ENCODE results near the gene E4F1. TPM values are rescaled to one million over a fixed set of nuclear protein-coding genes. Genes with fewer than 3 reads are reported as not detected.

The E4F1 gene
- total RNA-seq, 1 experiment from 2014 or later: 49.0 TPM

GRCh38 chr16:2179107-2179501 lies 44.3 kb upstream of the E4F1 start:
- no peaks in the 10 kb centered on the region for H3K27me3 ChIP-seq (ENCODE audit: low read length)
- TF ChIP-seq CTCF (conservative IDR thresholded peaks at IDR 0.05; ENCODE audit: low read depth, low read length) (no peak), EZH2 (IDR thresholded peaks at IDR 0.05; ENCODE audit: low read length, unreplicated experiment) (no peak), EZH2phosphoT487 (IDR thresholded peaks at IDR 0.05; ENCODE audit: borderline replicate concordance, low read length) (no peak)
- ChIA-PET POLR2A (ENCODE audit: unreplicated experiment) (no interaction called here), CTCF (no interaction called here)
- no TSS peak for BruUV-seq (replicated peaks)
- H3K4me1 ChIP-seq (ENCODE audit: insufficient read depth, low read length): no peaks in the 10 kb centered on the region
- H3K36me3 ChIP-seq (ENCODE audit: low read depth, low read length): no peaks in the 10 kb centered on the region
- no peak overlapping the region for H3K4me3 ChIP-seq (ENCODE audit: low read length)
- H3K4me2 ChIP-seq (ENCODE audit: low read length): no peak overlapping the region
- ATAC-seq: no peak
- no peaks in the 10 kb centered on the region for H4K20me1 ChIP-seq (ENCODE audit: low read length)
- H3F3A ChIP-seq (ENCODE audit: low read length, unreplicated experiment): no peaks in the 10 kb centered on the region
- no peak overlapping the region for H3K27ac ChIP-seq (ENCODE audit: low read length)
- H3K9me2 ChIP-seq (replicated peaks; ENCODE audit: low read length): no peaks in the 10 kb centered on the region
- H3K9ac ChIP-seq (ENCODE audit: low read length): no peak overlapping the region
- intact Hi-C loops (cut with micrococcal nuclease): no loop called here
- no peak overlapping the region for H2AFZ ChIP-seq (ENCODE audit: low read length)
- no peaks in the 10 kb centered on the region for H3K79me2 ChIP-seq (ENCODE audit: low read length)
- DNase-seq: no peak
- H3K9me3 ChIP-seq (ENCODE audit: low read length): no peaks in the 10 kb centered on the region

GRCh38 chr16:2179576-2179975 lies 43.8 kb upstream of the E4F1 start:
- DNase-seq: no peak
- TF ChIP-seq EZH2phosphoT487 (IDR thresholded peaks at IDR 0.05; ENCODE audit: borderline replicate concordance, low read length): no peak
- TF ChIP-seq EZH2 (IDR thresholded peaks at IDR 0.05; ENCODE audit: low read length, unreplicated experiment): no peak
- no peak for TF ChIP-seq CTCF (conservative IDR thresholded peaks at IDR 0.05; ENCODE audit: low read depth, low read length)
- Histone ChIP-seq H4K20me1 (ENCODE audit: low read length) (no peaks in the 10 kb centered on the region), H3K36me3 (ENCODE audit: low read depth, low read length) (no peaks in the 10 kb centered on the region), H3K9me3 (ENCODE audit: low read length) (no peaks in the 10 kb centered on the region), H3K9me2 (replicated peaks; ENCODE audit: low read length) (no peaks in the 10 kb centered on the region), H3K27me3 (ENCODE audit: low read length) (no peaks in the 10 kb centered on the region), H3F3A (ENCODE audit: low read length, unreplicated experiment) (no peaks in the 10 kb centered on the region), H3K27ac (ENCODE audit: low read length) (no peak overlapping the region), H3K4me1 (ENCODE audit: insufficient read depth, low read length) (no peaks in the 10 kb centered on the region), H3K4me2 (ENCODE audit: low read length) (no peak overlapping the region), H2AFZ (ENCODE audit: low read length) (no peak overlapping the region), H3K9ac (ENCODE audit: low read length) (no peak overlapping the region), H3K79me2 (ENCODE audit: low read length) (no peaks in the 10 kb centered on the region), H3K4me3 (ENCODE audit: low read length) (no peak overlapping the region)
- intact Hi-C loops (cut with micrococcal nuclease): no loop called here
- CTCF ChIA-PET: no interaction called here
- POLR2A ChIA-PET (ENCODE audit: unreplicated experiment): no interaction called here
- BruUV-seq (replicated peaks): no TSS peak
- no peak for ATAC-seq

GRCh38 chr16:2180461-2180860 lies 42.9 kb upstream of the E4F1 start:
- Histone ChIP-seq H3K4me2 (ENCODE audit: low read length) (no peak overlapping the region), H3K27ac (ENCODE audit: low read length) (no peak overlapping the region), H4K20me1 (ENCODE audit: low read length) (no peaks in the 10 kb centered on the region), H3K36me3 (ENCODE audit: low read depth, low read length) (no peaks in the 10 kb centered on the region), H3K79me2 (ENCODE audit: low read length) (no peaks in the 10 kb centered on the region), H3K27me3 (ENCODE audit: low read length) (no peaks in the 10 kb centered on the region), H2AFZ (ENCODE audit: low read length) (no peak overlapping the region), H3K4me1 (ENCODE audit: insufficient read depth, low read length) (no peaks in the 10 kb centered on the region), H3F3A (ENCODE audit: low read length, unreplicated experiment) (no peaks in the 10 kb centered on the region), H3K9me3 (ENCODE audit: low read length) (no peaks in the 10 kb centered on the region), H3K9ac (ENCODE audit: low read length) (no peak overlapping the region), H3K9me2 (replicated peaks; ENCODE audit: low read length) (no peaks in the 10 kb centered on the region), H3K4me3 (ENCODE audit: low read length) (no peak overlapping the region)
- TF ChIP-seq EZH2phosphoT487 (IDR thresholded peaks at IDR 0.05; ENCODE audit: borderline replicate concordance, low read length) (no peak), EZH2 (IDR thresholded peaks at IDR 0.05; ENCODE audit: low read length, unreplicated experiment) (no peak), CTCF (conservative IDR thresholded peaks at IDR 0.05; ENCODE audit: low read depth, low read length) (no peak)
- ChIA-PET POLR2A (ENCODE audit: unreplicated experiment) (no interaction called here), CTCF (no interaction called here)
- no TSS peak for BruUV-seq (replicated peaks)
- ATAC-seq (no peak), DNase-seq (no peak)
- intact Hi-C loops (cut with micrococcal nuclease): no loop called here
